Epithelial cell of proximal tubule (primary cell): ENCODE measurements around the gene FAM107B. TPM values are rescaled to one million over a fixed set of nuclear protein-coding genes. Genes with fewer than 3 reads are reported as not detected.

ENCODE experiments used
- DNase-seq: peaks from one replicate; pipeline ENCODE4 v3.0.0-alpha.2; 2011; ENCODE audit warnings: low read depth
- H3K4me3 ChIP-seq: 2 replicates; pipeline ENCODE4 v1.5.1; 2011; ENCODE audit warnings: low read depth, mild to moderate bottlenecking, low read length
- CTCF ChIP-seq: conservative IDR thresholded peaks from 2 replicates; pipeline ENCODE4 v1.5.1; 2012; ENCODE audit warnings: low read depth, mild to moderate bottlenecking, low read length
- total RNA-seq: library from RNA; depleted of rRNA; stranded (reverse); fragments of >200 nt; gene quantifications from 2 replicates; pipeline ENCODE4 v1.2.3, GENCODE V29; 2015

Gene FAM107B
- total RNA-seq, 1 donor from 2014 or later, result 46.0 TPM

- H3K4me3 ChIP-seq, result no peak overlapping the region
- no peak for TF ChIP-seq CTCF
- no peak for DNase-seq
Observed at GRCh38 chr10:14676732-14677131, 98.0 kb downstream of the FAM107B start.

- TF ChIP-seq CTCF, result no peak
- H3K4me3 ChIP-seq, result no peak overlapping the region
- no peak for DNase-seq
Observed at GRCh38 chr10:14674376-14675050, 100.2 kb downstream of the FAM107B start.

- H3K4me3 ChIP-seq, result no peak overlapping the region
- DNase-seq, result no peak
- TF ChIP-seq CTCF, result no peak
Observed at GRCh38 chr10:14673189-14673861, 101.4 kb downstream of the FAM107B start.

- no peak for TF ChIP-seq CTCF
- no peak for DNase-seq
- no peak overlapping the region for H3K4me3 ChIP-seq
Observed at GRCh38 chr10:14671386-14671831, 103.3 kb downstream of the FAM107B start.

- H3K4me3 ChIP-seq, result no peak overlapping the region
- no peak for DNase-seq
- no peak for TF ChIP-seq CTCF
Observed at GRCh38 chr10:14670551-14671240, 104.0 kb downstream of the FAM107B start.

GRCh38 chr10:14669576-14669975 is 105.1 kb downstream of the FAM107B start:
- DNase-seq, result no peak
- TF ChIP-seq CTCF, result no peak
- no peak overlapping the region for H3K4me3 ChIP-seq
